H9 (cell line): ENCODE measurements around the gene CCK. TPM values are rescaled to one million over a fixed set of nuclear protein-coding genes. Genes with fewer than 3 reads are reported as not detected.
A peak's percentile ranks its signal among the peaks of the same experiment; 100 is the strongest.

Experiments used
- DNase-seq: peaks from one replicate; pipeline ENCODE4 v3.0.0-alpha.2; 2017
- H2AFZ ChIP-seq: one replicate; pipeline ENCODE4 v1.6.1; 2013; ENCODE audit warnings: mild to moderate bottlenecking, low read length, control low read depth, moderate library complexity
- H2AK5ac ChIP-seq: 2 replicates; pipeline ENCODE4 v1.6.1; 2013; ENCODE audit warnings: low read length, control low read depth, mixed read lengths; ENCODE audit not compliant: insufficient read length
- H2BK120ac ChIP-seq: one replicate; pipeline ENCODE4 v1.6.1; 2013; ENCODE audit warnings: low read depth, mild to moderate bottlenecking, low read length, control low read depth, inconsistent platforms; ENCODE audit not compliant: poor library complexity, severe bottlenecking
- H2BK12ac ChIP-seq: 2 replicates; pipeline ENCODE4 v1.6.1; 2013; ENCODE audit warnings: low read length, control low read depth, mixed read lengths, low read depth; ENCODE audit not compliant: insufficient read length
- H2BK15ac ChIP-seq: 2 replicates; pipeline ENCODE4 v1.6.1; 2013; ENCODE audit warnings: low read depth, low read length, control low read depth
- H2BK20ac ChIP-seq: one replicate; pipeline ENCODE4 v1.6.1; 2013; ENCODE audit warnings: low read depth, mild to moderate bottlenecking, low read length, control low read depth, inconsistent platforms; ENCODE audit not compliant: poor library complexity, severe bottlenecking
- H2BK5ac ChIP-seq: 2 replicates; pipeline ENCODE4 v1.6.1; 2013; ENCODE audit warnings: low read length, control low read depth, mixed read lengths; ENCODE audit not compliant: insufficient read length
- H3K14ac ChIP-seq: 2 replicates; pipeline ENCODE4 v1.6.1; 2013; ENCODE audit warnings: low read length, control low read depth; ENCODE audit not compliant: insufficient read depth
- H3K18ac ChIP-seq: 2 replicates; pipeline ENCODE4 v1.6.1; 2013; ENCODE audit warnings: low read depth, mild to moderate bottlenecking, mixed read lengths, low read length, control low read depth; ENCODE audit not compliant: insufficient read length
- H3K23ac ChIP-seq: 2 replicates; pipeline ENCODE4 v1.6.1; 2013; ENCODE audit warnings: low read length, control low read depth, mixed read lengths, low read depth; ENCODE audit not compliant: insufficient read length
- H3K23me2 ChIP-seq: 2 replicates; pipeline ENCODE4 v1.6.1; 2013; ENCODE audit warnings: low read depth, mild to moderate bottlenecking, mixed read lengths, low read length, control low read depth; ENCODE audit not compliant: insufficient read length, poor library complexity, severe bottlenecking
- H3K27ac ChIP-seq: 2 replicates; pipeline ENCODE4 v1.5.1; 2013; ENCODE audit warnings: low read length, control low read depth, mixed read lengths, low read depth; ENCODE audit not compliant: insufficient read length
- H3K27me3 ChIP-seq: 2 replicates; pipeline ENCODE4 v1.6.1; 2013; ENCODE audit warnings: low read length, control low read depth, inconsistent platforms; ENCODE audit not compliant: insufficient read depth
- H3K4ac ChIP-seq: 2 replicates; pipeline ENCODE4 v1.6.1; 2013; ENCODE audit warnings: low read depth, mild to moderate bottlenecking, control low read depth, inconsistent platforms, low read length, moderate library complexity
- H3K4me1 ChIP-seq: 2 replicates; pipeline ENCODE4 v1.6.1; 2013; ENCODE audit warnings: low read length, control low read depth, inconsistent platforms; ENCODE audit not compliant: insufficient read depth
- H3K4me2 ChIP-seq: 2 replicates; pipeline ENCODE4 v1.6.1; 2013; ENCODE audit warnings: low read length, control low read depth, mixed read lengths; ENCODE audit not compliant: insufficient read length, insufficient read depth
- H3K56ac ChIP-seq: 2 replicates; pipeline ENCODE4 v1.6.1; 2013; ENCODE audit warnings: low read depth, mild to moderate bottlenecking, mixed read lengths, low read length, control low read depth; ENCODE audit not compliant: insufficient read length
- H3K79me1 ChIP-seq: 2 replicates; pipeline ENCODE4 v1.6.1; 2013; ENCODE audit warnings: low read depth, mild to moderate bottlenecking, moderate library complexity, low read length, control low read depth, inconsistent platforms; ENCODE audit not compliant: insufficient read depth, poor library complexity, severe bottlenecking
- H3K79me2 ChIP-seq: 2 replicates; pipeline ENCODE4 v1.6.1; 2013; ENCODE audit warnings: low read length, control low read depth, inconsistent platforms; ENCODE audit not compliant: insufficient read depth
- H3K9ac ChIP-seq: 2 replicates; pipeline ENCODE4 v1.6.1; 2013; ENCODE audit warnings: low read length, control low read depth, mixed read lengths; ENCODE audit not compliant: insufficient read length; ENCODE audit errors: extremely low read depth
- H3K9me3 ChIP-seq: one replicate; pipeline ENCODE4 v1.6.1; 2013; ENCODE audit warnings: low read depth, low read length, inconsistent platforms; ENCODE audit not compliant: control insufficient read depth
- H3T11ph ChIP-seq: one replicate; pipeline ENCODE4 v1.6.1; 2013; ENCODE audit warnings: mild to moderate bottlenecking, low read length, control low read depth, inconsistent platforms
- H4K20me1 ChIP-seq: one replicate; pipeline ENCODE4 v1.6.1; 2013; ENCODE audit not compliant: control insufficient read depth, insufficient read length, insufficient read depth
- H4K5ac ChIP-seq: 2 replicates; pipeline ENCODE4 v1.6.1; 2013; ENCODE audit warnings: low read depth, mild to moderate bottlenecking, mixed read lengths, low read length, control low read depth; ENCODE audit not compliant: insufficient read length
- H4K8ac ChIP-seq: replicated peaks from 2 replicates; pipeline ENCODE4 v1.6.1; 2013; ENCODE audit warnings: low read length, control low read depth, mixed read lengths, low read depth; ENCODE audit not compliant: insufficient read length
- H4K91ac ChIP-seq: 2 replicates; pipeline ENCODE4 v1.6.1; 2013; ENCODE audit warnings: low read depth, mild to moderate bottlenecking, moderate library complexity, mixed read lengths, low read length, control low read depth; ENCODE audit not compliant: insufficient read length
- H3K27ac Mint-ChIP-seq, 3 experiments: 2 replicates in 2 of 3; 3 replicates in 1 of 3; pipeline ENCODE4 v1.8.0; 2020 to 2021; ENCODE audit warnings: mixed read lengths in 3 of 3, mild to moderate bottlenecking in 1 of 3, moderate library complexity in 1 of 3
- H3K27me3 Mint-ChIP-seq: 2 replicates; pipeline ENCODE4 v1.8.0; 2021; ENCODE audit warnings: low read depth, mild to moderate bottlenecking, moderate library complexity, mixed read lengths
- H3K36me3 Mint-ChIP-seq, 3 experiments: 2 replicates in 2 of 3; 3 replicates in 1 of 3; pipeline ENCODE4 v1.8.0; 2020 to 2021; ENCODE audit warnings: low read depth in 3 of 3, mixed read lengths in 3 of 3; ENCODE audit not compliant: insufficient read depth in 1 of 3
- H3K4me1 Mint-ChIP-seq, 2 experiments: 2 replicates each; pipeline ENCODE4 v1.8.0; 2020; ENCODE audit warnings: mixed read lengths in 2 of 2
- H3K4me3 Mint-ChIP-seq, 2 experiments: 2 replicates in 1 of 2; 3 replicates in 1 of 2; pipeline ENCODE4 v1.8.0; 2020 to 2021; ENCODE audit warnings: mild to moderate bottlenecking in 2 of 2, mixed read lengths in 2 of 2, moderate library complexity in 1 of 2
- H3K9me3 Mint-ChIP-seq, 2 experiments: 2 replicates in 1 of 2; 3 replicates in 1 of 2; pipeline ENCODE4 v1.8.0; 2020; ENCODE audit warnings: mild to moderate bottlenecking in 2 of 2, mixed read lengths in 2 of 2, moderate library complexity in 1 of 2
- CTCF ChIP-seq: fragments of 200-600 bp; sonication (generic); conservative IDR thresholded peaks from 3 replicates; pipeline ENCODE4 v1.8.0; 2021; ENCODE audit warnings: antibody characterized with exemption, mild to moderate bottlenecking
- WGBS: extraction: QIAGEN DNeasy Blood & Tissue Kit; methylation state at CpG from one replicate; pipeline ENCODE4 v1.1.7; 2013; ENCODE audit warnings: missing lambda C conversion rate, low lambda C conversion rate, mixed read lengths; ENCODE audit not compliant: insufficient read length; ENCODE audit errors: extremely low coverage; 5-methylcytosine and 5-hydroxymethylcytosine counted together
- long read RNA-seq: library from polyadenylated mRNA; unstranded; transcript quantifications from one replicate; pipeline ENCODE4 v2.0.0, GENCODE V29; 2020
- total RNA-seq: library from RNA; stranded (reverse); gene quantifications from 2 replicates; pipeline ENCODE4 v1.2.1, GENCODE V29; 2021

Gene CCK
- 0.37 and 0.42 TPM in 2 replicates for total RNA-seq
- long read RNA-seq, partial matches to known transcripts, result 1 of 1 reads
- long read RNA-seq, other reads (novel, unspliced or antisense), result 0 of 1 reads

- Histone ChIP-seq H4K91ac (peak within 1 kb of the TSS; percentile 49), H3T11ph (no peak within 1 kb of the TSS), H4K8ac (no peak within 1 kb of the TSS), H3K14ac (no peak within 1 kb of the TSS; the same call in 1 of the 2 replicates), H2BK20ac (no peak within 1 kb of the TSS), H3K9ac (no peak within 1 kb of the TSS), H2AFZ (no peak within 1 kb of the TSS), H3K23me2 (peaks cover 6% of the 10 kb centered on the region), H4K20me1 (no peaks in the 10 kb centered on the region), H2BK15ac (no peak within 1 kb of the TSS), H3K4me2 (no peak within 1 kb of the TSS), H3K18ac (no peak within 1 kb of the TSS), H2BK120ac (no peak within 1 kb of the TSS), H3K56ac (no peak within 1 kb of the TSS), H3K9me3 (no peaks in the 10 kb centered on the region), H3K4me1 (no peaks in the 10 kb centered on the region), H3K79me2 (no peaks in the 10 kb centered on the region), H4K5ac (no peak within 1 kb of the TSS), H3K27ac (no peak within 1 kb of the TSS), H3K4ac (no peak within 1 kb of the TSS), H3K23ac (no peak within 1 kb of the TSS), H2AK5ac (no peak within 1 kb of the TSS), H2BK12ac (no peak within 1 kb of the TSS), H2BK5ac (no peak within 1 kb of the TSS), H3K27me3 (peaks cover 14% of the 10 kb centered on the region; the same call in 1 of the 2 replicates), H3K79me1 (no peaks in the 10 kb centered on the region)
- WGBS, result no CpG with 5 or more reads among the region's 16 CpGs
- TF ChIP-seq CTCF, result no peak
- H3K4me1 Mint-ChIP-seq, result peaks cover 12 to 17% of the 10 kb centered on the region in 2 experiments
- H3K9me3 Mint-ChIP-seq, result peaks cover 4 to 5% of the 10 kb centered on the region in 2 experiments; a peak in 3 of 5 replicates
- peaks cover 88% of the 10 kb centered on the region for H3K27me3 Mint-ChIP-seq
- H3K27ac Mint-ChIP-seq, result no peak within 1 kb of the TSS
- DNase-seq, result no peak
- H3K36me3 Mint-ChIP-seq, result peaks cover 0 to 5% (median 0%) of the 10 kb centered on the region in 3 experiments; a peak in 2 of 7 replicates
- H3K4me3 Mint-ChIP-seq, result no peak within 1 kb of the TSS
Observed at GRCh38 chr3:42266085-42266484, at the start of gene CCK. CCK (minus strand) TSS chr3:42266185; CDS start chr3:42263630, 2,555 bp downstream.
